CD4-positive, alpha-beta T cell treated with Interleukin-6 for 4 hours (primary cell): Measurements from ENCODE around the gene SYDE2.
"Not testable (repeated sequence)": the region's sequence is repeated elsewhere in the genome, so short reads cannot be mapped to it uniquely, and the experiment has no call there.

ENCODE experiments used
- DNase-seq: peaks from one replicate; pipeline ENCODE4 v3.0.0-alpha.2; 2020; ENCODE audit warnings: mixed read lengths

Gene SYDE2, protein sequence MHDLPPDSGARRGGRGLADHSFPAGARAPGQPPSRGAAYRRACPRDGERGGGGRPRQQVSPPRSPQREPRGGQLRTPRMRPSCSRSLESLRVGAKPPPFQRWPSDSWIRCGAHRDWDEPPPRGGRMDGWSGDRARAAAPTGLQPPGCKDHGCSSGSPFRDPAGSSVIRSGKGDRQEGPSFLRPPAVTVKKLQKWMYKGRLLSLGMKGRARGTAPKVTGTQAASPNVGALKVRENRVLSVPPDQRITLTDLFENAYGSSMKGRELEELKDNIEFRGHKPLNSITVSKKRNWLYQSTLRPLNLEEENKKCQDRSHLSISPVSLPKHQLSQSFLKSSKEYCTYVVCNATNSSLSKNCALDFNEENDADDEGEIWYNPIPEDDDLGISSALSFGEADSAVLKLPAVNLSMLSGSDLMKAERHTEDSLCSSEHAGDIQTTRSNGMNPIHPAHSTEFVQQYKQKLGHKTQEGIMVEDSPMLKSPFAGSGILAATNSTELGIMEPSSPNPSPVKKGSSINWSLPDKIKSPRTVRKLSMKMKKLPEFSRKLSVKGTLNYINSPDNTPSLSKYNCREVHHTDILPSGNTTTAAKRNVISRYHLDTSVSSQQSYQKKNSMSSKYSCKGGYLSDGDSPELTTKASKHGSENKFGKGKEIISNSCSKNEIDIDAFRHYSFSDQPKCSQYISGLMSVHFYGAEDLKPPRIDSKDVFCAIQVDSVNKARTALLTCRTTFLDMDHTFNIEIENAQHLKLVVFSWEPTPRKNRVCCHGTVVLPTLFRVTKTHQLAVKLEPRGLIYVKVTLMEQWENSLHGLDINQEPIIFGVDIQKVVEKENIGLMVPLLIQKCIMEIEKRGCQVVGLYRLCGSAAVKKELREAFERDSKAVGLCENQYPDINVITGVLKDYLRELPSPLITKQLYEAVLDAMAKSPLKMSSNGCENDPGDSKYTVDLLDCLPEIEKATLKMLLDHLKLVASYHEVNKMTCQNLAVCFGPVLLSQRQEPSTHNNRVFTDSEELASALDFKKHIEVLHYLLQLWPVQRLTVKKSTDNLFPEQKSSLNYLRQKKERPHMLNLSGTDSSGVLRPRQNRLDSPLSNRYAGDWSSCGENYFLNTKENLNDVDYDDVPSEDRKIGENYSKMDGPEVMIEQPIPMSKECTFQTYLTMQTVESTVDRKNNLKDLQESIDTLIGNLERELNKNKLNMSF

DNA sequence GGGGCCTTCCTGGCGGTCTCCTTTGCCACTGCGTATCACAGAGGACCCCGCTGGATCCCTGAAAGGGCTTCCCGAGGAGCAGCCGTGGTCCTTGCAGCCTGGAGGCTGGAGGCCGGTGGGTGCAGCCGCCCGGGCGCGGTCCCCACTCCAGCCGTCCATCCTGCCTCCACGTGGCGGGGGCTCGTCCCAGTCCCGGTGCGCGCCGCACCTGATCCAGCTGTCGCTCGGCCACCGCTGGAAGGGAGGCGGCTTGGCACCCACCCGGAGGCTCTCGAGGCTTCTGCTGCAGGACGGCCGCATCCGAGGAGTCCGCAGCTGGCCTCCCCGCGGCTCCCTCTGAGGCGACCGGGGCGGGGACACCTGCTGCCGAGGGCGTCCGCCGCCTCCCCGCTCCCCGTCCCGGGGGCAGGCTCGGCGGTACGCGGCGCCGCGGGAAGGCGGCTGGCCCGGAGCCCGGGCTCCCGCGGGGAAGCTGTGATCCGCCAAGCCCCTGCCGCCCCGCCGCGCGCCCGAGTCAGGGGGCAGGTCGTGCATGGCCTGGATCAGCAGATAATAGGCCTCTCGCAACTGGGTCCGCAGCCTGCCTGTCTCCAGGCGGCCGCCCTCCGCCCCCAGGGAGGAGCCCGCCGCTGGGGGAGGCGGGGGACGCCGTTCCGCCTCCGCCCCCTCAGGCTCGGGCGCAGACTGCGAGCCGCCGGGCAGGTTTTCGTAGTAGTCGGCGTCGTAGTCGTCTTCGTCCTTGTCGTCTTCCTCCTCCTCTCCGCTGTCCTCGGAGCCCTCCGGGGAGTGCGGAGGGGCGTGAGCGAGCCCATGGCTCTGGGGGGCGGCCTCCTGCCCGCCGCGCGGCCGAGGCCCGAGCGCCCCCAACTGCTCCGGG lies at the start of gene SYDE2:
Gene SYDE2 (minus strand): TSS at position 554 of the 877 bp plus-strand sequence. CDS start 20 bp downstream, at position 534.
- peak; percentile 82 for DNase-seq

DNA sequence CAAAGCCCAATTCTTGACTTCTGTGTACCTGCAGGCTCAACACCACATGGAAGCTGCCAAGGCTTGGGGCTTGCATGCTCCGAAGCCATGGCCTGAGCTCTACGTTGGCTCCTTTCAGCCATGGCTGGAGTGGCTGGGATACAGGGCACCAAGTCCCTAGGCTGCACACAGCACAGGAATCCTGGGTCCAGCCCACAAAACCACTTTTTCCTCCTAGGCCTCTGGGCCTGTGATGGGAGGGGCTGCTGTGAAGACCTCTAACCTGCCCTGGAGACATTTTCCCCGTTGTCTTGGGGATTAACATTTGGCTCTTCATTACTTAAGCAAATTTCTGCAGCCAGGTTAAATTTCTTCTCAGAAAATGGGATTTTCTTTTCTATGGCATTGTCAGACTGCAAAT lies 48.2 kb upstream of the SYDE2 start:
- not testable (repeated sequence) for DNase-seq

DNA sequence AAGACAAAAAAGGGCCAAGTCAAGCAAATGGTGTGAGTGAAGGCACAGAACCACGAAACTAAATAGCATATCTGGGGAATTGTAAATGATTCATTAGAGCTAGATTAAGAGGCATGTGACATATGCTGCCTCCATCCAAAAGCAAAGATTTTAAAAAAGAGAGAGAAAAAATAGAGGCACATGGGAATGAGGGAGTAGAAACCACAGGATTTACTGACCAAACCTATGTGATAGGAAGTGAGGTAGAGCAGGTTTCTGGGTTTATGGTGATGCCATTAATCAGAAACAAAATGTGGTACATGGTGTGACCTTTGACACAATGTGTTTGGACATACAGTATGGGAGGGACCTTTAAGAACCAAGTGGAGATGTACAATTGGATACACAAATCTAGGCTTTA lies 45.1 kb upstream of the SYDE2 start:
- no peak for DNase-seq

DNA sequence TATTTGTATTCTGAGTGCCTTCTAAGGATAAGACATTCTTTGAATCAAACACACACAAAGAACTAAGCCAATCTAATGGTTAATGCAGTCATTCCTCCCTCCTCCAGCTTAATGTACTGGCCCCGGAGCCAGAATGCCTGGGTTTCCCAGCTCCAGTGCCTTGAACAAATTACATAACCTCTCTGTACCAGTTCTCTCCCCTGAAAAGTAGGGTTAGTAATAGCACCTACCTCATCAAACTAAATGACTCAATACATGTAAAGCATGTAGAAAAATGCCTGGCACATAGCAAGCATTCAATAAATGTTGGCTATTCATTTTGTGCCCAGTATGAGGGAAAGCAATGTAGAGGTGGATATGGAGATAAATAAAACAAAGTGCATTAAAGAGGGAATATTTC lies 44.6 kb upstream of the SYDE2 start:
- DNase-seq = no peak

- no peak for DNase-seq
Observed at GRCh38 chr1:85244271-85245061, 43.6 kb upstream of the SYDE2 start.

DNA sequence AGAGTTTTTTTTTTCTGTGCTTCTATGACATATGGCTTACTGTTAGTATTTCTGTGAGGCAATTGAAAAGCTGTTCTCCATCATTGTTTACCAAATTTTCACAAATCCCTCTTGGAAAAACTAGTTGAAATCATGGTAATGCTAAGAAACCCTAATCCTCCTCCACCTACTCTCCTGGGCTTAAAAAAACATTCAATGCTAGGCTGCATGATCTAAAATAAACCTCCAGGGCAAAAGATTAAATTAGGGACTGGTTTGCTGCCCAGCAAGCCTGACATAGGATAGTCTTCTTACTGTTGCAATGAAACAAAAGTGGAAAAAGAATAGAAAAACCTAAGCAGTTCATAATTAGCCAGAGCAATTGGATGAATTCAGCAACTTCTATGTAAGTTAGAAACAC lies 42.6 kb upstream of the SYDE2 start:
- DNase-seq = no peak

DNA sequence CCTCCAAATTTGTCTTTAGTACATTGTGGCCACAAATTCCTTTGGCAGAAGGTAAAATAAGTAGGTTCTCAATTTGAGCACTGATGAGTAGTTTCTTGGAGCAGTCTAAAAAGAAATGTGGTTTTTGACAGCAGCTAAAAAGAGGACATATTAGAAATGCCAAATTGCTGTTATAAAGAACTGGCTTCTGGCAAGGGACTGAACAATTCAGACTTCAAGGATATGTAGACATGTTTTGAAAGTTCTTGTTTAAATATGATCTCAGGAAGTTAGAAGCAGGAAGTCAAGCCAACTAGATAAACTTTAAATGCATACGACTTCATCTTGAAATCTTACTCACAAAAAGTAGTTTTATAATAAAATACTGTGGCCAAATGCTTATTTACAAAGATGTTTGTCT lies 39.8 kb upstream of the SYDE2 start:
- no peak for DNase-seq

DNA sequence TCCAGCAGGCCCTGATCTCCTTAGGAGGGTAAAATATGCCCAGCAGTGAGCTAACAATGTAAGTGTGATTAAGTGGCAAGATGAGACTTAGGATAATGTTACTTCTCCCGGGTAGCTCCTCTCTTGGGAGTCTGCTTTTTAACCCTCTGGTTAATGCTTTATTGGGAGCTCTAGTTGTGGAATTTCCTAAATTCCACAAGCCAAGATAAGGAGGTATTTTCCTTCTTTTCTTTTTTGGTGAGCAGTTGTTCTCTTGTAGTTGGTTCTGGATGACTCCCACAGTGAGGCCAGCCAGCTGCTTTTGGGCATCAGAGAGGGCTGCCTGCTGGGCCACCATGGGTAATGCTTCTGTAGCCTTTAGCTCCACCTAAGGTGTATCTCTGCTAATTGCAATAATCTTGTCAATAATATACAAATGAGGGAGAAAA lies 39.4 kb upstream of the SYDE2 start:
- peak; percentile 13 for DNase-seq

- DNase-seq = no peak
Observed at GRCh38 chr1:85237613-85238012, 36.8 kb upstream of the SYDE2 start.

DNA sequence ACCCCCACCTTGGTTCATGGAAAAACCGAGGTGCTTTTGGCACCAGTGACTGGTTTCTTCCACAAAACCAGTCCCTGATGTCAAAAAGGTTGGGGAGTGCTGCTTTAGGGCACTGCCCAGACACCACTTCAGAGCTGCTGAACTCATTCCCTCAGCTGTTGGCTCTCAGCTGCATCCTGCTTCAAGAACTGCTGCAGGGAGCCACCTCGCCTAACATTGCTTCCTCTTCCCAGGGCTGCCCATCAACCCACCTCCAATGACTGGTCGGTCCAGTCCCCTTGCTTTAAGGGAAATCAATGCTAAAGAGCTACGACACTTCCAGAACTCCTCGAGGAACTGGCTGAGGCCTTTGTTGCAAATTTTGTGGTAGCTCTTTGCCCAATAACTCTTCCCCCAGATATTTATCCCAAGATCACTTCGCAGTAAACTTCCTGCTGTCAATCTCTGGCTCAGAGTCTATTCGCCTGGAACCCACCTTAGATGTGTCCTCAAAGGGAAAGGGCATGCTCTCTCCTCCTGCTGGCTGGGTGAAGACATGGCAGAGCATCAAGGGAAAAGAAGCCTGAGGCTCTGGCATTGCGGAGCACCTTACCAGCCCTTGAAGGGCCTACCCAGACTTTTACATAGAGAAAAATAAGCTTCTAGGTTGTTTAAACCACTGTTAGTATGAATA lies 29.6 kb upstream of the SYDE2 start:
- DNase-seq = no peak

GRCh38 chr1:85229574-85230097 lies 28.8 kb upstream of the SYDE2 start:
- no peak for DNase-seq

GRCh38 chr1:85228972-85229371 lies 28.2 kb upstream of the SYDE2 start:
- DNase-seq = no peak

GRCh38 chr1:85225624-85226380 lies 25.0 kb upstream of the SYDE2 start:
- no peak for DNase-seq

DNA sequence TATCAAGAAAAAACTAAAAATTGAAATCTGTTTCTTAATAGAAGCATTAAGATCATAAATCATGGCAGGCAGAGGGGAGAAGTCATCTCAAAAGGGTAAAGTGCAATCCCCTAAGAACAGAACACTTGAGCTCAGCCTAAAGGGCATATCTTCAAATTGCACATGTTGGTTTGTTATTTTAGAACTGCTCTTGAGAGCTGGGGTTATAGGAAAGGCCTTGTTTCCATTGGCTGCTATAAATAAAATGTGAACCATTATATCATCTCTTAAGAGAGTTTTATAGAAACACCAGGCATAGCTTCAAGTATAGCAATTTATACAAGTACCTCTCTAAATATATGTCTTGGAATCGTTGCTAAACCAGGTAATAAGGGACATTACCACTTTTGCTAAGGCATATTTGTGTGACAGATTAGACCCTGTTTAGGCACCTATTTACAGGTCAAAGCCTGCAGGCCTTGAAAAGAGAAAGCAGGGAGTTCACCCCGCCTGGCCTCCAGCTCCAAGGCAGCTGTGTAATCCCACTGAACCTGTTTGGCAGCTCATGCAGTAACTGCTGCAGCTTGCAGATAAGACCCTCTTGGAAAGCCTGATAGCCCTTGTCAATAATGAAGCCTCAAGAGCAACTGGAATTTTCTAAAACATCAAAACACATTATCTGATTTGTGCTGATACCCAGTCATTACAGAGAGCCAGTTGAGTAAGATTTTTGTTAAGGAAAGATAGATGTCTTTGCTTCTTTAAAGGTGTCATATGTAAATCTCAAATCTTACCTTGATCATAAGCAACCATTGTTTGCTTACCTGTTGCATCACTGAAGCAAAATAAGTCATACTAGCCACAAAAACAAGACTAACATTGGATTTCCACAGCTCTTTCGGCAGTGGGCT lies 24.2 kb upstream of the SYDE2 start:
- no peak for DNase-seq

GRCh38 chr1:85224295-85224694 lies 23.5 kb upstream of the SYDE2 start:
- no peak for DNase-seq

DNA sequence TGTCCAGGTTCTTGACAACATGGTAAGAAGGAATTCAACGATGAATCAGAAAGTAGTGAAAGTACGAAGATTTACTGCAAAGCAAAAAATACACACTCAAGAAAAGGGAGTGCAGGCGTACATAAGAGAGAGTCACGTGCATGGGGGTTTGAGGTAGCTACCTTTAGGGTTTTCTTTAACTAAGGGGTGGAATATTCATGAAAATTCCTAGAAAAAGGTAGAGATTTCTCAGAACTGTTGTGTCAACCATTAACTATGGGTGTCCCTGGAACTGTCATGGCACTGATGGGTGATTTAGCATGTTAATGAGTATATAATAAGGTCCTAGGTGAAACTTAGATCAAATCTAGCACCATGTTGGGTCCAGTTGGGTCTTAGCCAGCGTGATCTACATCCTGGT lies 22.5 kb upstream of the SYDE2 start:
- DNase-seq = no peak

DNA sequence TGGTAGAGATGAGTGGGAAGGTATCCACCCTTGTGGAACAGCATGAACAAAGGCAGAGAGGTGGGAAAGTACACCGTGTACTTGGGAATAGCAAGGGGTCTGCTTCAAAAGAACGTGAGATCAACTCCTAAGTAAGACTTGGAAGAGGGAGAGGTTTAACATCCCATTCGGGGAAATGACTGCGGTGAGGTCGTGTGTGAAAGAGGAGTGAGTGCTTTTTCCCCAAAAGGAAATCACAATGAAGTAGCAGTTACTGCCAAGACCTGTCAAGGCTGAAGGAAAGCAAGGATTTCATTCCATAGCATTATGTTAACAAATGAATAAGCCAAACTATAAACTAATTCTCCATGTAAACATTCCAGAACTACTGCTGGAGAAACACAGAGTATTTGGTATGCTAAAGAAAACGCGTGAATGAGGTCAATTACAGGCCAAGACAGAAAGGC lies 20.0 kb upstream of the SYDE2 start:
- DNase-seq = no peak

GRCh38 chr1:85219853-85220610 lies 19.2 kb upstream of the SYDE2 start:
- DNase-seq = no peak
